Measurements from ENCODE around the gene TTC17.

The TTC17 gene

DNA sequence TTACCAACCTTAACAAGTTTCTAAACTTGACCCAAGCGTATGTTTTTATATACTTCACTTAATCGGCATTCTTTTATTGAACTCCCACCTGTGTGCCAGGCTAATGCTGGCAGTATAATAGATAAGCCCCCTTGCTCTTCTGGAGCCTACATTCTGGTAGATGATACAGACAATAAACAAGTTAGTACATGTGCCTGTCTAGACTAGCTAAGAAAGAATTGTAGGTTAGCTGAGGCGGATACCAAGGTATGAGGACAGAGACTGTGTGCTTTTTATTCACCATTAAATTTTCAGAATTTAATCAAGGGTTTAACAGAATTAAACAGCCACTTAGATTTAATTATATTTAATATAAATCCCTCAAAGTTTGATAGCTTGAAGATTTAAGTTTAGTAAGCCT lies 45.7 kb downstream of the TTC17 start:
- Histone ChIP-seq H3K4me3 (ENCODE audit: low read depth, low read length) (no peak overlapping the region), H3K9me3 (no peaks in the 10 kb centered on the region), H3K4me1 (no peaks in the 10 kb centered on the region), H3K27me3 (no peaks in the 10 kb centered on the region), H3K36me3 (no peaks in the 10 kb centered on the region; the same call in 1 of the 2 replicates)
- TF ChIP-seq, protein P1, sequence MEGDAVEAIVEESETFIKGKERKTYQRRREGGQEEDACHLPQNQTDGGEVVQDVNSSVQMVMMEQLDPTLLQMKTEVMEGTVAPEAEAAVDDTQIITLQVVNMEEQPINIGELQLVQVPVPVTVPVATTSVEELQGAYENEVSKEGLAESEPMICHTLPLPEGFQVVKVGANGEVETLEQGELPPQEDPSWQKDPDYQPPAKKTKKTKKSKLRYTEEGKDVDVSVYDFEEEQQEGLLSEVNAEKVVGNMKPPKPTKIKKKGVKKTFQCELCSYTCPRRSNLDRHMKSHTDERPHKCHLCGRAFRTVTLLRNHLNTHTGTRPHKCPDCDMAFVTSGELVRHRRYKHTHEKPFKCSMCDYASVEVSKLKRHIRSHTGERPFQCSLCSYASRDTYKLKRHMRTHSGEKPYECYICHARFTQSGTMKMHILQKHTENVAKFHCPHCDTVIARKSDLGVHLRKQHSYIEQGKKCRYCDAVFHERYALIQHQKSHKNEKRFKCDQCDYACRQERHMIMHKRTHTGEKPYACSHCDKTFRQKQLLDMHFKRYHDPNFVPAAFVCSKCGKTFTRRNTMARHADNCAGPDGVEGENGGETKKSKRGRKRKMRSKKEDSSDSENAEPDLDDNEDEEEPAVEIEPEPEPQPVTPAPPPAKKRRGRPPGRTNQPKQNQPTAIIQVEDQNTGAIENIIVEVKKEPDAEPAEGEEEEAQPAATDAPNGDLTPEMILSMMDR (IDR thresholded peaks at IDR 0.05; ENCODE audit: low read depth, low read length): no peak
- no peak for DNase-seq

- no peak for DNase-seq
- H3K27me3 ChIP-seq: no peaks in the 10 kb centered on the region
- H3K4me3 ChIP-seq (ENCODE audit: low read depth, low read length): no peak overlapping the region
- no peaks in the 10 kb centered on the region for H3K4me1 ChIP-seq
- no peaks in the 10 kb centered on the region; the same call in 1 of the 2 replicates for H3K36me3 ChIP-seq
- TF ChIP-seq, protein P1 (IDR thresholded peaks at IDR 0.05; ENCODE audit: low read depth, low read length): no peak
- no peaks in the 10 kb centered on the region for H3K9me3 ChIP-seq
Observed at GRCh38 chr11:43404836-43405479, 46.2 kb downstream of the TTC17 start.

- TF ChIP-seq, protein P1 (IDR thresholded peaks at IDR 0.05; ENCODE audit: low read depth, low read length): no peak
- no peaks in the 10 kb centered on the region for H3K27me3 ChIP-seq
- no peaks in the 10 kb centered on the region for H3K4me1 ChIP-seq
- H3K9me3 ChIP-seq: no peaks in the 10 kb centered on the region
- H3K4me3 ChIP-seq (ENCODE audit: low read depth, low read length): no peak overlapping the region
- no peaks in the 10 kb centered on the region for H3K36me3 ChIP-seq
- no peak for DNase-seq
Observed at GRCh38 chr11:43408277-43408676, 49.6 kb downstream of the TTC17 start.

- Histone ChIP-seq H3K4me1 (no peaks in the 10 kb centered on the region), H3K36me3 (no peaks in the 10 kb centered on the region), H3K27me3 (no peaks in the 10 kb centered on the region), H3K9me3 (no peaks in the 10 kb centered on the region), H3K4me3 (ENCODE audit: low read depth, low read length) (no peak overlapping the region)
- no peak for DNase-seq
- TF ChIP-seq, protein P1 (IDR thresholded peaks at IDR 0.05; ENCODE audit: low read depth, low read length): no peak
Observed at GRCh38 chr11:43410394-43410793, 51.7 kb downstream of the TTC17 start.

DNA sequence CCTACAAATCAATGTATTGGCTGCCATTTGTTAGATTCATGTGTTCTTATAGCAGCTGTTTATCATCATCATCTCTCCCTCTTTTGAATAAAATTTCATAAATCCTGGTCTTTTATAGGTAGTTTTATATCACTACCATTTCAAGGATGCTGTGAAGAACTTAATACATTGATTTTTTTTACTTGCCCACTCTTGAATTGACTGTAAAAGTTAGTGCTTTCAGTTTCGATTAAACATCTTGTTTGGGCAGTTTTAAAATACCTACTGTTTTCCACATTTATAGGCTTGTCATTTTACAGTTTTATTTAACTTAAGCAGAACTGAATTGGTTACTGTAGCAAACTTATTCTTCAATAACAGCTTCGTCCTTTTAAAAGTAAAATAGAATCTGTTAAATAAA lies 59.5 kb downstream of the TTC17 start:
- no peaks in the 10 kb centered on the region for H3K4me1 ChIP-seq
- TF ChIP-seq, protein P1 (IDR thresholded peaks at IDR 0.05; ENCODE audit: low read depth, low read length): no peak
- H3K4me3 ChIP-seq (ENCODE audit: low read depth, low read length): no peak overlapping the region
- no peaks in the 10 kb centered on the region for H3K36me3 ChIP-seq
- no peaks in the 10 kb centered on the region for H3K27me3 ChIP-seq
- no peak for DNase-seq
- H3K9me3 ChIP-seq: no peaks in the 10 kb centered on the region

- TF ChIP-seq, protein P1 (IDR thresholded peaks at IDR 0.05; ENCODE audit: low read depth, low read length): peak; percentile 56
- DNase-seq: peak; percentile 27
- Histone ChIP-seq H3K4me3 (ENCODE audit: low read depth, low read length) (no peak overlapping the region), H3K27me3 (no peaks in the 10 kb centered on the region), H3K4me1 (no peaks in the 10 kb centered on the region), H3K36me3 (no peaks in the 10 kb centered on the region), H3K9me3 (no peaks in the 10 kb centered on the region)
Observed at GRCh38 chr11:43419460-43419859, 60.7 kb downstream of the TTC17 start.

All from BE2C (cell line).